ENCODE results near the gene ST3GAL2. TPM values are rescaled to one million over a fixed set of nuclear protein-coding genes. Genes with fewer than 3 reads are reported as not detected.

Gene ST3GAL2
- total and polyA plus RNA-seq, 2 of the 4 experiments (the other 2 are of a cell fraction): 17.4 to 17.7 TPM

GRCh38 chr16:70440009-70440692 lies 1.3 kb upstream of the ST3GAL2 start (continued):
- TF ChIP-seq, protein P1, sequence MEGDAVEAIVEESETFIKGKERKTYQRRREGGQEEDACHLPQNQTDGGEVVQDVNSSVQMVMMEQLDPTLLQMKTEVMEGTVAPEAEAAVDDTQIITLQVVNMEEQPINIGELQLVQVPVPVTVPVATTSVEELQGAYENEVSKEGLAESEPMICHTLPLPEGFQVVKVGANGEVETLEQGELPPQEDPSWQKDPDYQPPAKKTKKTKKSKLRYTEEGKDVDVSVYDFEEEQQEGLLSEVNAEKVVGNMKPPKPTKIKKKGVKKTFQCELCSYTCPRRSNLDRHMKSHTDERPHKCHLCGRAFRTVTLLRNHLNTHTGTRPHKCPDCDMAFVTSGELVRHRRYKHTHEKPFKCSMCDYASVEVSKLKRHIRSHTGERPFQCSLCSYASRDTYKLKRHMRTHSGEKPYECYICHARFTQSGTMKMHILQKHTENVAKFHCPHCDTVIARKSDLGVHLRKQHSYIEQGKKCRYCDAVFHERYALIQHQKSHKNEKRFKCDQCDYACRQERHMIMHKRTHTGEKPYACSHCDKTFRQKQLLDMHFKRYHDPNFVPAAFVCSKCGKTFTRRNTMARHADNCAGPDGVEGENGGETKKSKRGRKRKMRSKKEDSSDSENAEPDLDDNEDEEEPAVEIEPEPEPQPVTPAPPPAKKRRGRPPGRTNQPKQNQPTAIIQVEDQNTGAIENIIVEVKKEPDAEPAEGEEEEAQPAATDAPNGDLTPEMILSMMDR (conservative IDR thresholded peaks at IDR 0.05; ENCODE audit: low read depth, low read length): no peak

DNA sequence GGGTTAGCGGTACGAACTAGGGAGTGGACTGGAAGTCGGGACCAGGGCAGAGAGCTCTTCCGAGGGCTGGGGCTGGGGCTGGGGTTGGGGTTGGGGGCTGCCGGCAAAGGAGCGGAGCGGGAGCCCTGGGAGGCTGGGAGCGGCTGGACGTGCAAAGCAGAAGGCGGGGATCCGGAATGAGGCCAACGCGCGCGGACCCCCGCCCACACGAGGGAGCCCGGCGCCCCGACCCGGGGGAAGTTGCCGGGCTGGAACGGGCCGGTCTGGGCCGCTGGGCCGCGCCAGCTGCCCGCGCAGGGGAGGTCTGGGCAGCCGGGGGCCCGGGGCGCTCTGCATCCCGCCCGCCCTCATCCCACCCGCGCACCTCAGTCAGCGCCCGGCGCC lies 323 bp downstream of the ST3GAL2 start:
- POLR2A ChIA-PET (ENCODE audit: unreplicated experiment): interaction anchor here (0.5 to 0.8 kb wide), 2 partner anchors 57 to 300 kb away, joined by 3 to 4 read pairs; no protein-coding TSS in a partner anchor
- TF ChIP-seq NFE2L2 (IDR thresholded peaks at IDR 0.05; ENCODE audit: low read depth, low read length): no peak
- TF ChIP-seq FOS (IDR thresholded peaks at IDR 0.05; ENCODE audit: low read depth, low read length): no peak
- TF ChIP-seq ELK1 (IDR thresholded peaks at IDR 0.05; ENCODE audit: borderline replicate concordance, low read depth, low read length): no peak
- no peak for TF ChIP-seq BHLHE40 (IDR thresholded peaks at IDR 0.05; ENCODE audit: low read depth, low read length)
- no peak for TF ChIP-seq SMC3 (IDR thresholded peaks at IDR 0.05; ENCODE audit: low read depth, low read length)
- no peak for TF ChIP-seq CHD1 (IDR thresholded peaks at IDR 0.05; ENCODE audit: low read depth, low read length)
- TF ChIP-seq POLR2A (IDR thresholded peaks at IDR 0.05; ENCODE audit: low read depth, low read length): no peak
- no peak for TF ChIP-seq MAFK (IDR thresholded peaks at IDR 0.05; ENCODE audit: low read depth, low read length)
- TF ChIP-seq, protein P2, sequence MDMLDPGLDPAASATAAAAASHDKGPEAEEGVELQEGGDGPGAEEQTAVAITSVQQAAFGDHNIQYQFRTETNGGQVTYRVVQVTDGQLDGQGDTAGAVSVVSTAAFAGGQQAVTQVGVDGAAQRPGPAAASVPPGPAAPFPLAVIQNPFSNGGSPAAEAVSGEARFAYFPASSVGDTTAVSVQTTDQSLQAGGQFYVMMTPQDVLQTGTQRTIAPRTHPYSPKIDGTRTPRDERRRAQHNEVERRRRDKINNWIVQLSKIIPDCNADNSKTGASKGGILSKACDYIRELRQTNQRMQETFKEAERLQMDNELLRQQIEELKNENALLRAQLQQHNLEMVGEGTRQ (IDR thresholded peaks at IDR 0.05; ENCODE audit: low read depth, low read length): no peak
- no peak for TF ChIP-seq MXI1 (IDR thresholded peaks at IDR 0.05; ENCODE audit: borderline replicate concordance, low read depth, low read length)
- TF ChIP-seq RAD21 (IDR thresholded peaks at IDR 0.05; ENCODE audit: low read length): no peak

More for the DNA sequence above, 323 bp downstream of the ST3GAL2 start:
- no peak overlapping the region for H2BK20ac ChIP-seq (ENCODE audit: low read depth, low read length)
- H2AK9ac ChIP-seq (replicated peaks; ENCODE audit: low read depth, low read length, poor library complexity): peak overlapping the region; percentile 96
- intact Hi-C loops (cut with micrococcal nuclease): loop anchor here (2.0 kb wide), 1 partner anchor 58 kb away; no protein-coding TSS in a partner anchor
- no peaks in the 10 kb centered on the region for H3K9me3 ChIP-seq (ENCODE audit: control insufficient read depth, insufficient read depth, low read length)
- H2BK5ac ChIP-seq (ENCODE audit: low read depth, low read length, poor library complexity, severe bottlenecking): peak overlapping the region; percentile 68
- no peak for DNase-seq
- no peak overlapping the region; the same call in 1 of the 2 replicates for H3K18ac ChIP-seq (ENCODE audit: low read depth, low read length)
- H3K27me3 ChIP-seq (ENCODE audit: control insufficient read depth, insufficient read depth, low read length): no peaks in the 10 kb centered on the region
- peak overlapping the region; percentile 72 for H3K27ac ChIP-seq (ENCODE audit: insufficient read depth, low read length)
- peak overlapping the region; percentile 78; the same call in 1 of the 2 replicates for H4K91ac ChIP-seq (ENCODE audit: insufficient read depth, low read depth, low read length)
- dilution Hi-C loops (cut with HindIII; ENCODE audit: low sequenced_read_pairs, unreplicated experiment): no loop called here
- in situ Hi-C loops (cut with MboI; ENCODE audit: low sequenced_read_pairs): no loop called here
- 0% methylated on average over 14 of the region's 39 CpGs; no CpG with 5 or more reads in 1 of the 2 experiments for WGBS, 2 experiments (ENCODE audit: extremely low coverage in 2 of 2, insufficient read length in 1 of 2)
- peaks cover 11 to 48% of the 10 kb centered on the region in 2 experiments for H3K79me1 ChIP-seq (ENCODE audit: low read depth in 1 of 2, low read length in 2 of 2)
- peaks cover 15% of the 10 kb centered on the region for H3K4me1 ChIP-seq (ENCODE audit: control insufficient read depth, insufficient read depth, low read length)
- CTCF ChIA-PET: interaction anchor here (0.6 to 1.1 kb wide), 2 partner anchors 15 to 59 kb away, joined by 4 read pairs; no protein-coding TSS in a partner anchor
- peak overlapping the region; percentile 98 for H3K23ac ChIP-seq (ENCODE audit: low read depth, low read length)
- peak overlapping the region; percentile 88 for H3K4ac ChIP-seq (ENCODE audit: low read depth, low read length)
- peak overlapping the region; percentile 55 for H3K4me3 ChIP-seq (ENCODE audit: insufficient read depth, low read depth, low read length)
- peak overlapping the region; percentile 73; the same call in 1 of the 2 replicates for H3K56ac ChIP-seq (ENCODE audit: extremely low read depth, insufficient read depth, low read length)
- peaks cover 4% of the 10 kb centered on the region; the same call in 1 of the 2 replicates for H3K36me3 ChIP-seq (ENCODE audit: control insufficient read depth, insufficient read depth, low read length)
- peak overlapping the region; percentile 79 for H3K4me2 ChIP-seq (ENCODE audit: low read depth, low read length)
- BruUV-seq (replicated peaks): no TSS peak
- H2BK15ac ChIP-seq (ENCODE audit: low read depth, low read length): no peak overlapping the region
- peak overlapping the region; percentile 92 for H2AK5ac ChIP-seq (ENCODE audit: low read depth, low read length)
- H4K20me1 ChIP-seq (ENCODE audit: insufficient read depth, low read length): peaks cover 40% of the 10 kb centered on the region
- H4K5ac ChIP-seq (ENCODE audit: low read depth, low read length): peak overlapping the region; percentile 1; the same call in 1 of the 2 replicates
- peak overlapping the region; percentile 94 for H3K14ac ChIP-seq (replicated peaks; ENCODE audit: low read depth, low read length)
- 0 out of 2 replicates have a peak overlapping the region, but pooled peaks have one; percentile 56 for H2BK120ac ChIP-seq (ENCODE audit: low read depth, low read length)
- H2AFZ ChIP-seq (replicated peaks; ENCODE audit: low read length, poor library complexity): peak overlapping the region; percentile 97
- ATAC-seq (ENCODE audit: low read depth): peak; percentile 3; the same call in 1 of the 2 replicates
- peaks cover 25% of the 10 kb centered on the region for H3K9me1 ChIP-seq (ENCODE audit: insufficient read depth, low read length)
- peak overlapping the region; percentile 47 for H3K9ac ChIP-seq (ENCODE audit: low read depth, low read length)
- peak overlapping the region in 1 of 2 experiments; percentile 72; a peak in 1 of 4 replicates for H4K8ac ChIP-seq (ENCODE audit: low read depth in 2 of 2, low read length in 2 of 2)

Measured in IMR-90 (cell line).